GM10248 (cell line): Measurements from ENCODE around the gene EFNA5.

Experiments
- CTCF ChIA-PET: fragments of 300-600 bp; sonication (Branson Sonifier 250); formaldehyde crosslinking; extraction: SDS; loops from one replicate; lab custom pipeline; 2021; ENCODE audit warnings: antibody characterized with exemption; lab: Yijun Ruan, JAX
- POLR2A ChIA-PET: fragments of 350-650 bp; sonication (Branson Sonifier 250); formaldehyde crosslinking; extraction: SDS; loops from one replicate; lab custom pipeline; 2020; ENCODE audit warnings: antibody characterized with exemption; lab: Yijun Ruan, JAX
- DNase-seq: peaks from one replicate; pipeline ENCODE4 v3.0.0; 2012; ENCODE audit errors: extremely low spot score
- CTCF ChIP-seq: IDR thresholded peaks from 2 replicates; pipeline ENCODE4 v1.5.1; 2012; ENCODE audit warnings: mild to moderate bottlenecking, low read depth; ENCODE audit errors: extremely low read depth, missing control alignments, control extremely low read depth

EFNA5 gene

GRCh38 chr5:107368615-107369014 is 302.1 kb downstream of the EFNA5 start:
- ChIA-PET CTCF (no interaction called here), POLR2A (no interaction called here)
- DNase-seq: no peak
- TF ChIP-seq CTCF: no peak

DNA sequence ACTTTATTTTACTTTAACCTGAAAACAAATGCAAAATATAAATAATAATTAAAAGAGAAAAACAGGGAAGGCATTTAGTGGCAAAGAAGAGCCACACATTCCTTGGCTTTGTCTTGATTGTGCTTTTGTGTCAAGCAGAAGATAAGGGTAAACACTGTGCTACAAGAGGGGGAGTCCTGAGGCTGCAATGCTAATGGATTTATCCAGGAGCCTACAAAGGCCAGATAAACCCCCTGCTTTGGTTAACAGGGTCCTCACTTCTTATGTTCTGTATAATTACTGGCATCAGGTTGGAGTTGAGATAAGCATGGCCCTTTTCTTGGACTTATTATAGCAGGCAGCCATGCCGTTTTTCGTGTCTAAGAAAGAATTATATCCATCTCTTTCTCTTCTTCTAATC is 302.8 kb downstream of the EFNA5 start:
- ChIA-PET CTCF (no interaction called here), POLR2A (no interaction called here)
- TF ChIP-seq CTCF: no peak
- no peak for DNase-seq

DNA sequence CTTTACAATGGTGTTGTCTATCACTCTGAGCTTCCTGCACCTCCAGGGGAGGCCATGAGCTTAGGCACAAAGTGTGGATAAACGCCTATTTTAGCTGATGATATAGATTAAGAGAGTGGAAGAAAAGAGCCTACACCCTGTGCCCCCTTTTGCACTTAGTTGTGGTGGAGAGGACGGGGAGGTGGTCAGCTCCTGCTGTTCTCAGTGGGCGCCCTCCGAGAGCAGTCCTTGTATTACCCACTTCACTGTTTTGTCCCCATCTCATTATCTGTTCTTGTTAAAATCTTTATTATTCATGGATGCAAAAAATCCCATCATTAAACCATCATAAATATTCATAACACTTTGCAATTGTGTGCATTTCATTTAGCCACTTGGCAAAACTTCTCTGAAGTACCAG is 303.3 kb downstream of the EFNA5 start:
- CTCF ChIA-PET: no interaction called here
- TF ChIP-seq CTCF: no peak
- no peak for DNase-seq
- POLR2A ChIA-PET: no interaction called here

- DNase-seq: no peak
- no peak for TF ChIP-seq CTCF
- ChIA-PET POLR2A (no interaction called here), CTCF (interaction anchor here (1.0 to 1.3 kb wide), 2 partner anchors 68 to 206 kb away, joined by 3 read pairs; no protein-coding TSS in a partner anchor)
Measured at GRCh38 chr5:107365320-107366109, 305.2 kb downstream of the EFNA5 start.

DNA sequence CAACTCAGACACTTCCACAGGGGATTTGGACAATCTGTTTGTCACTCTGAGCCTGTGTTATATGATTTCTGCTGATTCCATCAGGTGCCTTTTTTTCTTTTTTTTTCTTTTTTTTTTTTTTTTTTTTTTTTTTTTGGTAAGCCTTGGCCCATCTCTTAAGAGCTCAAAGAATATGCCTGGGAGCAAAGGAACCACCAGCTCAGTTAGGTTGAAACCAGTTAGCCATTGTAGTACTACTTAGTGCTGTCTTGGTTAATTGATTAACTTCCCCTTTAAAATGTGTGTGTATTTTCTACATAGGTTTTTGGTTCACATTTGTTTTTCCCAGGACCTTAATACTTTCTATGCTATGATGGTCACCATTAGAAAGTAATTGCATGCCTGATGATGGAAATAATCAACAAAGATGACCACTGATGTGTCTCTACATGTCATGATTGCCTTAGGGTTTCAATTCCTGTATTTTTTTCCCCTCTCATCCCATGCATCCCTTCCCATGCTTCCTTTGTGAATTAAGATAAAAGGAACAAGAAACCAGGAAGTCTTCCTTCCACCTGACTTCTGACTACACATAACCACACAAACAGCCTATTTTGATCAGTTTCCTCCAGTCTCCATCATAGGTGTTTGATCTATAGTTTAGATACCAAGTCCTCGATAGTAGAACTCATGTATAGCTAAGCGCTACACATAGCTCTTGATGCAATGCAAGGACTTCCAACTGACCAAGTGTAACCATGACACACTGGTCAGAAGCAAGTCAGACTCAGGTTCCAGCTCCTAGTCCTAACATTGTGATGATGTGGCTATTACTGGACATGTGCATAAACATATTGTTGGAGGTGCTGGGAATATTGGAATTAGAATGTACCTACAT is 306.1 kb downstream of the EFNA5 start:
- no peak for DNase-seq
- TF ChIP-seq CTCF: no peak
- ChIA-PET CTCF (interaction anchor here (0.9 to 1.3 kb wide), 3 partner anchors 69 to 207 kb away, joined by 3 read pairs; no protein-coding TSS in a partner anchor), POLR2A (no interaction called here)

GRCh38 chr5:107363768-107364167 is 307.0 kb downstream of the EFNA5 start:
- TF ChIP-seq CTCF: no peak
- POLR2A ChIA-PET: no interaction called here
- no peak for DNase-seq
- CTCF ChIA-PET: interaction anchor here (0.9 to 1.3 kb wide), 2 partner anchors 79 to 208 kb away, joined by 3 read pairs; no protein-coding TSS in a partner anchor
